ENCODE data around the gene TTC16.

Gene TTC16

DNA sequence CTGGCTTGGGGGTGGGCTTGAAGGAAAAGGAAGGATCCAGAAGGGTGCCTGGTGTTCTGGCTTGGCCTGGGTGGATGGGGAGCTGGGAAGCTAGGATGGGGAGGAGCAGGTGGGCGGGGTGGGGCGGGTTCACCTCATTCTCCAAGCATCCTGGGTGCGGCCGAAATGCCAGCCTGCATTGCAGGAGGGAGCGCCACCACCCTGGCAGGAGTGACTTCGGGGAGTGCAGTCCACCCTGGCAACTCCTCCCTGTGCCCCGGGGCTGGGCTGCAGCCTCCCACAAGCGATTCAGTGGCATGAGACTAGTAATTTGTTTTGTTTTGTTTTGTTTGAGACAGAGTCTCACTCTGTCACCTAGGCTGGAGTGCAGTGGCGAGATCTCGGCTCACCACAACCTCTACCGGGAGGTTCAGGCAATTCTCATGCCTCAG is 5.5 kb downstream of the TTC16 start:
- DNase-seq, result no peak

DNA sequence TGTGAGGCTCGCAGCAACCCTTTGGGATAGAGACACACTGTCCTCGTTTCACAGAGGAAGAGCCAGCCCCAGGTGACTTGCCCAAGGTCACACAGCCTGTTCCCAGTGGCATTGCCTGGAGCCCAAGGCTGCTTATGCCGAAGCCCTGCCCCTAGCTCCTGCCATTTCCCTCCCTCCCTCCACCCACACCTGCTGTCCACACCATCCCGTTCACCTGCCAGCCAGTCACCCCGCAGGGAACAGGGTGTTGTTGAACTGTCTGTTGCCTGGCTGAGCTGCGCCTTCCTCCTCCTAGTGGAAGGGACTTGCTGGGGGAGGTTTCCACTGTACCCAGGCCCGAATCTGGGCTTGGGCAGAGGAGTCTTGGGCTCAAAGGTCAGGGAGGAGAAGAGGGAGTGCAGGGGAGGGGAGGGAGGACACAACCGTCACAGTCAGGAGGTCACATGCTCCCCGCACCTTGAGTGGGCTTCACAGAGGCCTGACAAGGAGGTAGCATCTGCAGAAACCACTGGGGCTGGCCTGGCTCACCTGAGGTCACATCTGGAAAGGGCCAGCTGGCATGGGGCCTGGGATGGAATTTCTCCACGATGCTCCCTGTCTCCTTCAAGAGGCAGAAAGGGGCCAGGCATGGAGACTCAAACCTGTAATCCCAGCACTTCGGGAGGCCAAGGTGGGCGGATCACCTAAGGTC is 6.3 kb downstream of the TTC16 start:
- DNase-seq, result no peak

DNA sequence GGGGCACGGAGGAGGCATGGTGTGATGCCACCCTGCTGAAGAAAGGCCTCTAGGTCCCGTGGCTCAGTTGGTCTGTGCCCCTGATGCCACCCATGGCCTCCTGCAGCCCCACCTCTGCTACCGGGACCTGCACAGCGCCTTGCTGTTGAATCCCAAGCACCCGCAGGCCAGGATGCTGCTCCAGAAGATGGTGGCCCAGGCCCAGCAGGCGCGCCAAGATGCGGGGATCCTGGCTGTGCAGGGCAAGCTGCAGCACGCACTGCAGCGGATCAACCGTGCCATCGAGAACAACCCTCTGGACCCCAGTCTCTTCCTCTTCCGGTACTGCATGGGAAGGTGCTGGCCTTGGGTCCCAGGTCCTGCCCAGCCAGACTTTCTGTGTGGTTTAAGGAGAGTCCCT is 7.1 kb downstream of the TTC16 start:
- DNase-seq, result no peak

DNA sequence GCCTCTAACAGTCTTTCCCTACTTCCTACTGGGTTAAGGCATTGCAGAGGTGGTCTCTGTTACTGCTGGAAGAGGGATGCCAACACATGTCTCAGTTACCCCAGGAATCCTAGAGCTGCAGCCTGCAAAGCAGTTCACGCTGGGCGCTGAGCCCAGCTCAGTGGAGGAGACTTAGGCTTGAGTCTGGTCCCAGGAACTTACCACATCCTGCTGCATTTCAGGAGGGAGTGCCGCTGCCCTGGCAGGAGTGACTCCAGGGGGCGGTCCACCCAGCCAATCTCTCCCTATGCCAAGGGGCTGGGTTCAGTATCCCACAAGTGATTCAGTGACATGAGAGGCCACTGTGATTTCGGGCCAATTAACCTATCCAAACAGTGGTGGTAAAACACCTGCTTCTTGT is 7.6 kb downstream of the TTC16 start:
- no peak for DNase-seq

DNA sequence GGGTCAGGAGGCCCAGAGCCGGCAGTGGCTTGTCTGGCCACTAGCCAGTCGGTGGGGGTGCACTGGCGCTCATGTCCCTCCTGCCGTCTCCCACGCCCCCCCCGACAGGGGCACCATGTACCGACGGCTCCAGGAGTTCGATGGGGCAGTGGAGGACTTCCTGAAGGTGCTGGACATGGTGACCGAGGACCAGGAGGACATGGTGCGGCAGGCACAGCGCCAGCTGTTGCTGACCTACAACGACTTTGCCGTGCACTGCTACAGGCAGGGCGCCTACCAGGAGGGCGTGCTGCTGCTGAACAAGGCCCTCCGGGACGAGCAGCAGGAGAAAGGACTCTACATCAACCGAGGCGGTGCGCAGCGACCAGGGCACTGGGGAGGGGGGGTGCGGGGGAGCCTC is 8.1 kb downstream of the TTC16 start:
- peak in 1 of 2 experiments; percentile 49 for DNase-seq

DNA sequence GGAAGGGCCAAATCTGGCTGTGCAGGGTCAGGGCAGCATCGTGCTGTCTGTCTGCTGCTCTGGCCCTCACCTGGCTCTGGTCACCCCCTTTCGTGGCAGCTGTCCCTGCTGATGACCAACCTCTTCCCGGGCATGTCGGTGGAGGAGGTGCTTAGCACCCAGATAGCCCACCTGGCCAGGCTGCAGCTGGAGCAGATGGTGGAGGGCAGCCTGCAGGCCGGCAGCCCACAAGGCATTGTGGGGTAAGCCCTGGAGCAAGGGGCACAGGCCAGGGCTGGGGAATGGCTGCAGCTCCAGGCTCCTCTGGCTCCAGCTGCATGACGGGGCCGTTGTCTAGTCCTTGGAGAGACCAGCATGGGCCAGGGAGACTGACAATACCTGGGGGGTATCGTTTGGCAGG is 11.0 kb downstream of the TTC16 start:
- peak in 1 of 2 experiments; percentile 65 for DNase-seq

DNA sequence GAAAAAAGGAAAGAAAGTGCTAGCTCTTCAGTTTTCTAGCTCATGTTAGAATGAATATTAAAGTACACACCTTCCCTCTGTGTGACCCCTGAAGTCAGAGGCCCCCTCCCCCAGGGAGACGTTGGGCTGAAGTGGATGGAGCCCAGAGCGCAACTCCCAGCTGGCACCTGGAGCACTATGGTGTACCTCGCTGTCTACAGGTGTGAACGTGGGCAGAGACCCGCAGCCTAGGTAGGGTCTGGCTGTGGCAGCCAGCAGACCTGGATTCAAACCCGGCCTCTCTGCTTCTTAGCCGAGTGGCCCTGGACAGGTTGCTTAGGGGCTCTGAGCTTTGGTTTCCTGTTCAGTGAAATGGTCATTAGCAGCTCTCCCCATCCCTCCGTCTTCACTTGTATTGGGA is 12.9 kb downstream of the TTC16 start:
- DNase-seq, result no peak

DNA sequence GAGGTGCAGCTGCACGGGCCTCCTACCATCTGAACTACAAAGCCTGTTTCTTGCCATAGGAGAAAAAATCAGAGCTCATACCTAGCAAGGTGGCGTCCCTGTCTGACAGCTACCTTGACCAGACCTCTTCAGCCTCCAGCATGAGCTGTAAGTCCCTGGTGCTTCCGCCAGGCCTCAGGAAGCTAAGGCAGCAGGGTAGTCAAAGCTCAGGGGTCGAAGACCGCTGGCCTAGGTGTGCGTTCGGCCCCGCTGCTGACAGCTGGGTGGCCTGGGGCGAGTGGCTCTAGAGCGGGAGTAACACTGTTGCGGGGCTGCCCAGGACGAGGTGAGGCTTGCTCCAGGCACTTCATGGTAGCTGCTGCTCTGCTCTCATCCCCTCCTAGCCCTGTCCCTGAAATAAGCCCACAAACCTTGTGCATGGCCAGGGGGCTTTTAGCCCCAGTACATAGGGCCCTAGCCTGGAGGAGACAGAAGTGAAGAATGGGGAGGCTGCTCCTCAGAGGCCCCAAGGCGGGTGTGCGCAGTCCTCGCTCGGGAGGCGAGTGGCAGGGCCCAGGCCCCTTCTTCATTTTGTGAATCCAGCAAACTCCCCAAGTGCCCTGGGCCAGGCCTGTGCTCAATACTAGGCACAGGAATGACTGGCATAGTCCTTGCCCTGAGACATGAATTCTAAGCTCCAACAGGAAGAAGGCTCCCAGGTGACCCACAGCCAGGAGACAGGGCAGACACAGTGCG is 13.8 kb downstream of the TTC16 start:
- no peak for DNase-seq

DNA sequence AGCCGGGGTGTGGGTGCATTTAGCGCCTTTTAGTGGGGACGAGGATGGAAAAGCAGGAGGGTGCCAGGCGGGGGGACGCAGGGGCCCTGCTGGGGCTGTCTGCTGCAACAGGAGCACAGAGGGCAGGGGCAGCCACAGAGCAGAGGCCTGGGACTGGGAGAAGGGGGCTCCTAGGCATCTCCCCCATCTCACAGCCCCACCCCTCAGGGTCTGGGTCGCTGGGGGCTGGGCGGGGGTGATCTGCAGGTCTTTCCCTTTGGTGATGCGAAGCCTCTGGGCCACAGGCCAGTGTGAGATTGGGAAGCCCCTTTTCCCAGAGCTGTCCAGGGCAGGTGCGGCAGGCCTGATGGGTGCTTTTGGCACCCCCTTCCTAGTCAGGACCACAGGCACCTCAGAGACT is 14.4 kb downstream of the TTC16 start:
- no peak for DNase-seq

DNA sequence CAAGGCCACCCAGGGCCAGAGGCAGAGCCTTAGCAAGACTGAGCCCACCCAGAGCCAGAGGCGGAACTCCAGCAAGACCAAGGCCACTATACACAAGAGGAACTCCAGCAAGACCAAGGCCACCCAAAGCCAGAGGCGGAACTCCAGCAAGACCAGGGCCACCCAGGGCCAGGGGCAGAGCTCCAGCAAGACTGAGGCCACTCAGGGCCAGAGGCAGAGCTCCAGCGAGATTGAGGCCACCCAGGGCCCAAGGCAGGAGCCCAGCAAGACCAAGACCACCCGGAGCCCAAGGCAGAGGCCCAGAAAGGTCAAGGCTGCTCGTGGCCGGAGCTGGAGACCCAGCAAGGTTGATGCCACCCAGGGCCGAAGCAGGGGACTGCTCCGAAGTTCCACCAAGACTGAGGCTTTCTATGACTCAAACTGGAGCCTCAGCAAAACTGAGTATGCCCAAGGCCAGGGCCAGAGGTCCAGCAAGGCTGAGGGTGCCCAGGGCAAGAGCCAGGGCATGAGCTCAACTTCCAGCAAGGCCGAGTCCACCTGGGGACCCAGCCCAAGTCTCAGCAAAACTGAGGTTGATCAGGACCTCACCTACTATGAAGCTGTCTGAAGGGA is 15.0 kb downstream of the TTC16 start:
- DNase-seq, result no peak

DNA sequence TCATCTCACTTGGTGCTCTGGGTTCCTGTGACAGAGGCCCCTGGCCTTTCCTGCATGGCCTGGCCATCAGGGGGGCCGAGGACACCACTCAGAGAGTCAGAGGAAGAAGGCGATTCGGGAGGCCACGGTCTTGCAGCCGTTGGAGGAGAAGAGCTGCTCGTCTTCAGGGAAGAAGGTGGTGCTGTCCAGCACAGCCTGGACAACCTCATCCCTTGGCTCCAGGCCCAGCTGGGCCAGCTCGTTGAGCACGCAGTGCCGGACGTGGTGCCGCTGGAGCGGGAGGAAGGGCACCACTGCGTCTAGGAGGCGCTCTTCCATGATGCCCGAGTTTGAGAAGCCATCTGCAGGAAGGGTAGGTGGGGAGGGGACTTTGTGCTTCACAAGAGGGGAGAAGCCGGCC is 16.1 kb downstream of the TTC16 start:
- no peak for DNase-seq

DNA sequence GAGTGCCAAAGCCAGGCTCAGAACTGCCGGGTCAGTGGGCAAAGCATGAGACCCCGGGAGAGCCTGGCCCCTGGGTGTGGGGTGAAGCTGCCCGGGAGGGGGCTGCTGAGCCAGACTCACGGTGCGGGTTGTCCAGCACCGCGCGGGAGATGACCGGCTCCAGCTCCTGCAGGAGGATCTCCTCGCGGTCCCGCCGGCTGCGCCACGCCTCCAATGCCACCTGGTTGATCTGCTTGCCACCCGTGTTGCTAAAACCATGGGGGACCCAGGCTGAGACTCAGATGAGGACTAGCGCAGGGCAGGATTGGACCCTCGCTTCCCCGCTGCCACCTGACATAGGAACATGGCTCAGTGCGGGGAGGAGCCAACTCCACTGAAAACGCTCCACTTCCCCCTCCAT is 16.6 kb downstream of the TTC16 start:
- DNase-seq, result no peak

DNA sequence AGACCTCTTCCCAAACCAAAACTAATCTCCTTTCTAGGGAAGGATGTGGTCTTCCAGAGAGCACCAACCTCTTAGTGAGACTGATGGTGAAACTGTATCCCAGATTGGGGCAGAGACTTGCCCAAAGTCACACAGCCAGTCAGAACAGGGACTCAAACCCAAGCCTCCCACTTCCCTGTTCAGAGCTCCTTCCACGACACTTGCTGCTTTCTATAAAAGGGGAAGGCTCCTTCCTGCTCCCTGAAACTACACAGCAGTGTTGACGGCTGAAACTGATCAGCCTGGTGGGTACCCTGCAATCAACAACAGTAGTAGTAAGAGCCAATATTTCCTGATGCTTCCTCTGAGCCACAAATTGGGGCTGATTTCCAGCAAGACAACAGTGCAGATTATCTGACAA is 17.7 kb downstream of the TTC16 start:
- DNase-seq, result no peak

DNA sequence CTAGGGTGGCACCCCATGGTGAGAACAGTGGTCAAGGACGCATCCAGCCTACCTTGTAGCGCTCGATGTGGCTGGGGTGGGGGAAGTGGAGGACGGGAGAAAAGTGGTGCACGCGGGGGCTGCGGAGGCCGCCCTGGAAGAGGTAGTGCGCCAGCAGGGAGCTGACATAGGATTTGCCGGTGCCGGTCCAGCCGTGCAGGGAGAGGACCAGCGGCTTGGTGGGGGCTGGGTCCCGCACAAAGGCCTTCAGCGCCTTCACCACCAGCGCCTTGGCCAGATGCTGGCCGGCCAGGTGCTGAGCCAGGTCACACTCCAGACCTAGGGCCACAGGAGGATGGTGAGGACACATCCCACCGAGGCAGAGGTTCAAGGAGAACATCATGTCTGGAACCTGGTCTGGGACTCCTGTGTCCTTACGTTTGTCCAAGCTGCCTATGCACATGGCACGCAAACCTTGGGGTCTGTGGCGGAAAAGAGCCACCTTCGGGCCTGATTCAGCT is 18.4 kb downstream of the TTC16 start:
- peak in 1 of 2 experiments; percentile 79 for DNase-seq

DNA sequence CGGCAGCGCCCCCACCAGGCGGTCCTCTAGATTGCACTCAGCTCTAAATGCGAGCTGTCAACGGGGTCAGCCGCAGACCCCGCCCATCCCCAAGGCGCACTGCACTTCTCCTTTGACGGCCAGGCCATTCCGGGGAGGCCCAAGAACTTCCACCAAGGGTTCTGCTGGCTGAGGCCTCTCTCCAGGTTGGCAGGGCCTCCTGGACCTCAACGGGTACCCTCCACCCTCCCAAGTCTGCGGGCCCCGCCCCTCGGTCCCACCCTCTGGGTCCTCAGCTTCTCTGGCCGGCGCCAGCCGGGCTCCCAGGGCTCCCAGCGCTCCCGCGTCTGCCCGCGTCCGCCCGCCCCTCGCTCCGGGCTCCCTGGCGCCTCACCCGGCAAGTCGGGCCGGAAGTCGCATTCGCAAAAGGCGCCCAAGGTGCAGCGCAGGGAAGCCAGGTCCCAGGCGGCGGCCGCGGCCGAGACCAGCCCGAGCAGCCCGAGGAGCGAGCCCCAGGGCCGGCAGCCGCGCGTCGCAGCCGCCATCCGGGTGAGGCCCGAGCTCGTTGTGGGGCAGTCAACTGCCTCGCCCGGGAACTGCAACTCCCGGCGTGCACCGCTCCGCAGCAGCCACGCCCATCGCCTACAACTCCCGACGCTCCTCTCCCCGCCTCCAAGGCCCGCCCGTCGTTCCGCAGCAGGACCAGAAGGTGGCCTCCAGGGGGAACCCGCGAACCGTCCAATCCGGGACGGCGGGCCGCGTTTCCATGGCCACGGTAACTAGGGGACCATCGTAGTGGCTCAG is 19.1 kb downstream of the TTC16 start, which contains the start of gene TOR2A:
TOR2A (minus strand) TSS at position 548 of the 783 bp plus-strand sequence; CDS start at position 524, 24 bp downstream.
- DNase-seq, result peak; percentile 96

DNA sequence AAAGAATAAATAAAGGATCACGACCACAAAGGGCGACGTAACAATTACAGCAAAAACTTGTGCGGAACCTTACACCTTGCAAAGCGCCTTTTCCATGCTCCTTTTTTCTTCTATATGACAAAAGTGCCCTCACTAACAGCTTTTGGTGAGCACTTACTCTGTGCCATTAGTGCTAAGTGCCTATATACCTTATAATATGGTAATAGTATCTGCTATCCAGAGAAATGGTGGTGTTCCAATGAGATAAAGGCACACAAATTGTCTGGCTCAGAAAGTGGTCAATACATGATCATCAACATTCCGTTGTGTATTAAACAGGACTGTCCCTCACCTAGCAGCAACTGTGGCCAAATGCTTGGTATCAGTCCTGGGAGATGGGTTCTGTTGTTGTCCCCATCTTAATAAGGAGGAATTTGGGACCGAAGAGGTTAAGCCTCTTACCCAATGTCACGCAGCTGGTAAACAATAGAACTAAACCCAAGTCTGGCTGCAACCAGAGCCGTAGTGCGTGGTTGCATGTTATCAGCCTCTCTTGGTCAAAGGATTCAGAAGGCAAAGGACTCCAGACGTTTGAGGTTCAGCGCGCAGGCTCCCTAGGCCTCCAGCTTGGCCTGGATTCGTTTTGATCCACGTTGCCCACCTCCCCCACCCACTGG is 19.8 kb downstream of the TTC16 start:
- DNase-seq, result no peak

DNA sequence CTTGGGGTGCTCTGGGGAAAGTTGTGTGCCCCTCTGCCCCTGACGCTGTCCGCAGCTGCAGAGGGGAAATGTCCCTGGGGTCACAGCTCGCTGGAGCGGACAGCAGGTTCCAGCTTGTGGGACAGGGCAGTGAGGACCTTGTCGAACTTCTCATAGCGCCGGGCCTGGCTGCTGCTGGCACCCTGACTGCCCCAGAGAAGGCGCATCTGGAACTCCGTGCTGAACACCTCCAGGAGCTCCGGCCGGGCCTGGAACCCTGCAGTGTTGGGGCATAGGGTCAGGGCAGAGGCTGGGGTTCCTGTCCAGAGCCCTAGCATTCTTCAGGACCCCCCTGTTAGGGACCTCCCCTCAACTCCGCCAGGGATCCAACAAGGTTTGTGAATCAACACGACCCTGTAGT is 22.8 kb downstream of the TTC16 start:
- DNase-seq, result no peak

DNA sequence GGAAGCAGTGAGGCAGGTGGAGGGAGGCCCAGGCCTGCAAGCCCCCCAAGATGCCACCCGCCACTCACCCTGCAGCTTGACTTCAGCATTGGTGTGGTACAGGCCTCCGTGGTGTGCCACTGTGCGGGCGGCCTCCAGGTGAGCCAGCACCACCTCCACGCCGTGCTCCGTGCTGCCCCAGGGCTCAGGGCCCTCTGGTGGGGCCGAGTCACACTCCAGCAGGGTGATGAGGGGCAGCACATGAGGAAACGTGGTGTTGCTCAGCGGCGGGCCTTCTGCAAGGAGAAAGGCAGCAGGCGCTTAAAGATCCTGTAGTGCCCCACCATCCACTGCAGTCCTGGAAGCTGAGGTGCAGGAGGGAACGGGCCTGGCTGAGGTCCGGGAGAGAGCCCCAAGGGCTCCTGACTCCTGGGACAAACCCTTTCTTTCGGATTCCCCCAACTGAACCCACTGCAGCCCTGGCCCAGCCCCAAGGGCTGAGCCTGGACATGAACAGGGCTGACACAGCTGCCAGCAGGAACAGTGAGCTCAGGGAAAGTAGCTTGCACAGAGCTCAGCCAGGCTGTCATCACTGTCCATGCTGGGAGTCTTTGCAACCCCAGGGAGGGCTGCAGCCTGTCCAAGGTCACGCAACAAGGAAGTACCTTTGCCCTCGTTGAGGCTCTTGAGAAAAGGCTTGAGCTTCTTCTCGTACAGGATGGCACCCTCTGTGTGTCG is 23.9 kb downstream of the TTC16 start:
- no peak for DNase-seq

DNA sequence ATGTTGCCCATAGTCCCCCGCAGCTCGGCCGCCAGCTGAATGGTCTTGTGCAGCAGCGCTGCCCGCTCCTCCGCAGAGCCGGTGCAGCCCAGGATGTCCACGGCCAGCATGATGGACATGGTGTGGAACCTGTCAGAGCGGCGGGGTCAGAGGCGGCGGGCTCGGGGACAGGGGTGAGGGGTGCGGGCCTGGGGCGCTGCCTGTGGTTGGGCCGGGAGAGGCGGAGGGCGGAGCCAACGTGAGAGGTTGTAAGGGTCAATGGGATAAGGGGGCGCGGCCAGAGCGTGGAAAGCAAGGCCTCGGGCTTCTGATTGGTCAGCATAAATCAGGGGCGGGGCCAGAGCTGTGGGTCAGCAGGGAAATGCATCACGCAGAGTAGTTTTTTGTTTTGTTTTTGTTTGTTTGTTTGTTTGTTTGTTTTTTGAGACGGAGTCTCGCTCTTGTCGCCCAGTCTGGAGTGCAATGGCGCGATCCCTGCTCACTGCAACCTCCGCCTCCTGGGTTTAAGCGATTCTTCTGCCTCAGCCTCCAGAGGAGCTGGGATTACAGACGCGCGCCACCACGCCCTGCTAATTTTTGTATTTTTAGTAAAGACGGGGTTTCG is 26.1 kb downstream of the TTC16 start:
- no peak for DNase-seq

DNA sequence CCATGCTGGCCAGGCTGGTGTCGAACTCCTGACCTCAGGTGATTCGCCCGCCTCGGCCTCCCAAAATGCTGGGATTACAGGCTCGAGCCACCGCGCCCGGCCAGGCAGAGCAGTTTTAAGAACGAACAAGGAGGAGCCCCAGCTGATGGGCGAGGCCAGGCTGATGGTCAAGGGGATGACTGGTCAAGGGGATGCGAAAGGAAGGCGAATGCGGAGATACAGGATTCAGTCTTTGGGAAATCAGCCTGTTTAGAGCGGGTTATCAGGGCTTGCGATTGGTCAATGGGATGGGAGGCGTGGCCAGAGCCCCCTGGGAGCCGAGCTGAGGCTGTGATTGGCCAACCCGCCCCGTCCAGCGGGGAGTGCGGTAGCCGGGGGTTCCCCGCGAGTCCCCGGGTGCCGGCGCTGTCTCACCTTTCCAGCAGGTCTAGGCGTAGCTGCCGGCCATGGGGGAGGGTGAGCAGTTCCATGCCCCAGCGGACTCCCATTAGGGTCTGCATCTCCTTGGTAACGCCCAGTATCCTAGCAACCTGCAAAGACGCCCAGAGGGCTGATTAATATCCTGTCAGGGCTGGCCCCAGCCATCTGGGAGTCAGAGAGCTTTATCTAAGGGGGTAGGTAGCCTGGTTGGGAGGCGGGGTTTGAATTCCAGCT is 26.7 kb downstream of the TTC16 start:
- DNase-seq, result peak; percentile 97 to 98
